Uterus (tissue), 2 donors: Measurements from ENCODE around the gene PEPD.
A peak's percentile ranks its signal among the peaks of the same experiment; 100 is the strongest.

Experiments used
- POLR2A ChIP-seq, 2 donors: fragments of 450-650 bp; IDR thresholded peaks; one replicate each; pipeline ENCODE4 v1.6.1; 2016; ENCODE audit warnings: antibody characterized with exemption in 2 of 2, mild to moderate bottlenecking in 1 of 2, moderate library complexity in 1 of 2
- TF ChIP-seq, protein P1 (sequence below), 4 experiments: fragments of 200-600 bp in 2 of 4; fragments of 450-650 bp in 2 of 4; sonication (generic) in 2 of 4; IDR thresholded peaks; one replicate each; pipeline ENCODE4 v1.5.1; 2016 to 2019; ENCODE audit warnings: antibody characterized with exemption in 4 of 4, mild to moderate bottlenecking in 2 of 4, moderate library complexity in 1 of 4

DNA sequence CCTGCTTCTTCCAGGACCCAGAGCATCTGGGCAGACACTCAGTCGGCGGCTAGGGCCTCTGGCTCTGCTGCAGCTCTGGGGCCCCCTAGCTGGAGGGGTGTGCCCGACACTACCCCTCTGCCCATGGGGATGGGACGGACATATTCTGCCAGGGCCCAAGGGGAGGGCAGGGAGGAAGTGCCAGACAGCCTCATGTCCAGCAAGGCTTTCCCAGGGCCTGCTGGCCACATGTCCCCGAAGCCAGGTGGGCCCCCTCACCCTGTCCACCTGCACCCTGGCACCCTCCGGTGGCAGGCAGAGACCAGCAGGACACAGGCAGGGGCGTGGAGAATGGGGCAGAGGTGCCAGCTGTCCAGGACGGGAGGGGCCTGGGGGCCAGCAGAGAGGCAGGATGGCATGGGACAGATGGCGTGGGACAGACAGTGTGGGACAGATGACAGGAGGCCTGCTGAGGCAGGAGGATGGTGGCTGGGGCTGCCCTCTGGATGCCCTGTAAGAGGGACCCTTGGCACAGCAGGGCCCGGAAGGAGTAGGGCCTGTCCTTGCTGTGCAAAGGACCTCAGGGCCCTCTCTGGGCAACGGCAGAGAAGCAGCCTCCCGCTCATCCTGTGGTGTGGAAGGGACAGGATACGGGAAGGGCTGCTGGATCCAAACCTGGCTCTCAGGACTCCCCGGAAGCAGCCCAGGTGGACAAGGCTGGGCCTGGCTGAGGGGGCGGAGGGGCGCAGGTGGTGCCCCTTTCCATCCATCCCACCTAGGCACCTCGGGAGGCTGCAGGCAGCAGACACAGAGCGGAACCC, 119.0 kb downstream of the PEPD start:
- TF ChIP-seq, protein P1, sequence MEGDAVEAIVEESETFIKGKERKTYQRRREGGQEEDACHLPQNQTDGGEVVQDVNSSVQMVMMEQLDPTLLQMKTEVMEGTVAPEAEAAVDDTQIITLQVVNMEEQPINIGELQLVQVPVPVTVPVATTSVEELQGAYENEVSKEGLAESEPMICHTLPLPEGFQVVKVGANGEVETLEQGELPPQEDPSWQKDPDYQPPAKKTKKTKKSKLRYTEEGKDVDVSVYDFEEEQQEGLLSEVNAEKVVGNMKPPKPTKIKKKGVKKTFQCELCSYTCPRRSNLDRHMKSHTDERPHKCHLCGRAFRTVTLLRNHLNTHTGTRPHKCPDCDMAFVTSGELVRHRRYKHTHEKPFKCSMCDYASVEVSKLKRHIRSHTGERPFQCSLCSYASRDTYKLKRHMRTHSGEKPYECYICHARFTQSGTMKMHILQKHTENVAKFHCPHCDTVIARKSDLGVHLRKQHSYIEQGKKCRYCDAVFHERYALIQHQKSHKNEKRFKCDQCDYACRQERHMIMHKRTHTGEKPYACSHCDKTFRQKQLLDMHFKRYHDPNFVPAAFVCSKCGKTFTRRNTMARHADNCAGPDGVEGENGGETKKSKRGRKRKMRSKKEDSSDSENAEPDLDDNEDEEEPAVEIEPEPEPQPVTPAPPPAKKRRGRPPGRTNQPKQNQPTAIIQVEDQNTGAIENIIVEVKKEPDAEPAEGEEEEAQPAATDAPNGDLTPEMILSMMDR (IDR thresholded peaks at IDR 0.05): peak in 1 of 4 experiments; percentile 7
- TF ChIP-seq POLR2A (IDR thresholded peaks at IDR 0.05): no peak
